ENCODE measurements around the gene PSME2.
A peak's percentile ranks its signal among the peaks of the same experiment; 100 is the strongest.

The PSME2 gene

GRCh38 chr14:24132976-24133375, 13.4 kb downstream of the PSME2 start:
- no peak for DNase-seq

DNA sequence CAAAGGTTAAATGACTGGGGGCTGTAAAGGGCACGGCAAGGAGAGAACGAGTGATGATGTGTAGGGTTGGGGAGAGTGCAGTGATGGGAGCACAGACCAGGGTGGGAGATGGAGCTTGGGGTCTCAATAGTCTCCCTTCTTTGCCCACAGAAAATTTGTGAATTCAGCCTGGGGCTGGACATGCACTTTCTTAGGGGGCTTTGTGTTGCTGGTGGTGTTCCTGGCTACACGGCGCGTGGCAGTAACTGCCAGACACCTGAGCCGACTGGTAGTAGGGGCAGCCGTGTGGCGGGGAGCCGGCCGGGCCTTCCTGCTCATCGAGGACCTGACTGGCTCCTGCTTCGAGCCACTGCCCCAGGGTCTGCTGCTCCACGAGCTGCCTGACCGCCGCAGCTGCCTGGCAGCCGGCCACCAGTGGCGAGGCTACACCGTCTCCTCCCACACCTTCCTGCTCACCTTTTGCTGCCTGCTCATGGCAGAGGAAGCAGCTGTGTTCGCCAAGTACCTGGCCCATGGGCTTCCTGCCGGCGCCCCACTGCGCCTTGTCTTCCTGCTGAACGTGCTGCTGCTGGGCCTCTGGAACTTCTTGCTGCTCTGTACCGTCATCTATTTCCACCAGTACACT, 14.2 kb downstream of the PSME2 start:
- DNase-seq: peak; percentile 17 to 30

DNA sequence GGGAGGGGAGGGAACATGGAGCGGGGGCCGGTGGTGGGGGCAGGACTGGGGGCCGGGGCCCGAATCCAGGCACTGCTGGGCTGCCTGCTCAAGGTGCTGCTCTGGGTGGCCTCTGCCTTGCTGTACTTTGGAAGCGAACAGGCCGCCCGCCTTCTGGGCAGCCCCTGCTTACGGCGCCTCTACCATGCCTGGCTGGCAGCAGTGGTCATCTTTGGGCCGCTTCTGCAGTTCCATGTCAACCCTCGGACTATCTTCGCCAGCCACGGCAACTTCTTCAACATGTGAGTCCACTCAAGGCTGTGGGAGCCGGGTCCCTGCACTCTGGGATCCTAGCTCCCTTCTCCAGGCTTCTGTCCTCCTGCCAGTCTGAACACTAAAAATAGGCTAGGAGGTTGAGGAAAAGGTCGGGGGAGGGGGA, 14.9 kb downstream of the PSME2 start:
- no peak for DNase-seq

DNA sequence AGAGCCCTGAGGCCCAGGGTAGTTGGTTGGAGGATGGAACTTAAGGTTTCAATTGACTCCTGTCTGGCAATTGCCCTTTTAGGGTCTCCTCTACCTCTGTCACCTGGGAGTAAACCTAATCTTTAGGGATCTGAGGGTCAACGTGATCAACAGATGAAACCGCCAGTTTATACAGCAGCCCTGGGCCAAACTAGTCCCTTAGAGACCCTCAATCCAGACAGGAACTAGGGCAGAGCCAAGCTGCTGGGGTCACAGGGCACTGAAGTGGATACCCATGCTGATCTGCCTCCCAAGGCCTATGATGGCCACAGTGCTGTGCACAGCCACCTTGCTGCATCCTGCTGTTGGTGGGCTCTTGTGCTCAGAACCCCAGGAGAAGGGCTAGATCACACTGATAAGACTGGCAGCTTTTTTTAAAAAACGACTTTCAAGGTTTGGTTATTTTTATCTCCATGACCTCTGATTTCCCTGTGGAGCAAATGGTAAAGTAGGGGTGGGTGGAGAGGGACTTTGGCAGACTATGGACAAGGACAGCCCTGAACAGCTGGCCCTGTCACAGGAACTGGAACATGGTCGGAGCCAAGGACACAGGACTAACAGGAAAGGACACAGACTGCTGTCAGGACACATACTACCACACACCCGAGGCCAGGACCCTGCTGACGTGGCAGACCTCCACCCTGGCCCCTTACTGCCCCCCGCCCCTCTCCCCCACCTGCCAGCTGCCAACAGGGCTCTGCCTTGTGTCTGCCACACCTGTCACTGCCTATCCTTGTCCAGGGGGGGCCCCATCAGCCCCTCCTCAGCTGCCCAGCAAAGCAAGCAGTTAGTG, 15.5 kb downstream of the PSME2 start:
- DNase-seq: no peak

- DNase-seq: no peak
Observed at GRCh38 chr14:24130380-24130716, 16.1 kb downstream of the PSME2 start, which contains the start of gene FITM1. TSS of gene FITM1 (plus strand) at chr14:24130659. CDS start at chr14:24131564, 905 bp downstream.

DNA sequence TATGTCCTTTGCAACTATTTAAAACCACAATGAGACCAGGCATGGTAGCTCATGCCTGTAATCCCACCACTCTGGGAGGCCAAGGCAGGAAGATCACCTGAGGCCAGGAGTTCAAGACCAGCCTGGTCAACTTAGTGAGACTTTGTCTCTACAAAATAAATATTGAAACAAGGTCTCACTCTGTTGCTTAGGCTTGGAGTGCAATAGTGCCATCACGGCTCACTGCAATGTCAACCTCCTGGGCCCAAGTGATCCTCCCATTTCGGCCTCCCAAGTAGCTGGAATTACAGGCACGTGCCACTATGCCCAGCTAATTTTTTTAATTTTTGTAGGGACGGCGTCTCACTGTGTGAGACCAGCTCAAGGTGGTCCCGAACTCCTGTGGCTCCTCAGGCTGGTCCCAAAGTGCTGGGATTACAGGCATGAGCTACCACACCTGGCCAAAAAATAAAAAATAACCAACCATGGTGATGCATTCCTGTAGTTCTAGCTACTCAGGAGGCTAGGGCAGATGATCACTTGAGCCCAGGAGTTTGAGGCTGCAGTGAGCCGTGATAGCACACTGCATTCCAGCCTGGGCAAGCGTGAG, 16.9 kb downstream of the PSME2 start:
- DNase-seq: no peak

GRCh38 chr14:24127673-24128072, 18.7 kb downstream of the PSME2 start:
- no peak for DNase-seq

- no peak for DNase-seq
Observed at GRCh38 chr14:24126939-24127338, 19.5 kb downstream of the PSME2 start.

- no peak for DNase-seq
Observed at GRCh38 chr14:24123424-24124417, 22.7 kb downstream of the PSME2 start.

GRCh38 chr14:24122898-24123297, 23.5 kb downstream of the PSME2 start:
- DNase-seq: no peak

- no peak for DNase-seq
Observed at GRCh38 chr14:24122416-24122815, 24.0 kb downstream of the PSME2 start.

DNA sequence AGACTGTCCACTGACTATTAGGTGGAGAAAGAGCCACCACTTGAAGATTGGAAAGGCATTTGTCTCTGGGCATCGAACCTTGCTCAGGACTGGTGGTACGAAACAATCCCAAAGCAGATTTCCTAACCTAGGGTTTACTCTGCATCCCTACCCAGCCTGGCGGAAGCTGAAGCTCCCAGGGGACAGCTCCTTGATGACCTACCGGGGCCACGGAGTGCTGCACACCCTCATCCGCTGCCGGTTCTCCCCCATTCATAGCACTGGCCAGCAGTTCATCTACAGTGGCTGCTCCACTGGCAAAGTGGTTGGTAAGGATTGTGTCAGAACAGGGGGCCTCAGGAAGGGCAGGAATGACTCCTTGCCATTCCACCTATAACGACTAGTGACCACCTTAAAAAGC, 25.2 kb downstream of the PSME2 start:
- DNase-seq: no peak

DNA sequence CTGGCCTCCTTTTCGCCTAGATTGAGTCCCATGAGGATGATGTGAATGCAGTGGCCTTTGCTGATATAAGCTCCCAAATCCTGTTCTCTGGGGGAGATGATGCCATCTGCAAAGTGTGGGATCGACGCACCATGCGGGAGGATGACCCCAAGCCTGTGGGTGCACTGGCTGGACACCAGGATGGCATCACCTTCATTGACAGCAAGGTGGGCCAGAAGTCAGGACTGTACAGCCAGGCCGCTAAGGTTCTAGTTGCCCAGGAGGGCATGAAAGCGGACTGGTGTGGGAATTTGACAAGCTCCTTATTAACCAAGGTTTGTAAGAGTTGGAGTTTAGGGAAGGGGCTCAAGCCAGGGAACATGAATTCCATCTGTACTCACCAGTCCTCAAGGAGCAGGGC, 26.7 kb downstream of the PSME2 start:
- DNase-seq: no peak

GRCh38 chr14:24117179-24117578, 29.2 kb downstream of the PSME2 start:
- no peak for DNase-seq

DNA sequence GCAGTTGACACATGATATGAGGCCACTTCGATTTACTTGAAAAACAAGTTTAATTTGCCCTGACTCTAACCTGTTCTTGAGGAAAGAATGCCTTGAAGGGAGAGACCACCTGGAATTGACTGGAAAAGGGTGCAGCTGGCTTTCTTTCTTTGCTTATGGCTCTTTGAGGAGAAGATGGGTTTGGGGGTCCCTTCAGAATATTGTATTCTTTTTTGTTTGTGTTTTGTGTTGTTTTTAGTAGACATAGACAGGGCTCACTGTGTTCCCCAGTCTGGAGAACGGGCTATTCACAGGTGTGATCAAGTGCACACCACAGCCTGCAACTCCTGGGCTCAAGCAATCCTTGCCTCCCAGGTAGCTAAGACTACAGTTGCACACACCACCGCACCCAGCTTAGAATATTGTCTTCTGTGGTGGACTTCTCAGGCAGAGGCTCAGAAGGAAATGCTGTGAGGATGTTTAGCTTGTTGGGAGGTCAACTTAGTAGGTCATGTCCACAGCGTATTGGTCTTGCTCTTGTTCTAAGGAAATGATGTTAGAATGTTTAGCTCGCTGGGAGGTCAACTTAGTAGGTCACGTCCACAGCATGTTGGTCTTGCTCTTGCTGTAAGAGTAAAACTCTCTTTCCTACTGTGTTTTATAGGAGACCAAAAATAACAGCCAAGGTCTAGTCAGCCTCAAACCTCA, 30.1 kb downstream of the PSME2 start:
- DNase-seq: no peak

- no peak for DNase-seq
Observed at GRCh38 chr14:24115422-24116127, 30.8 kb downstream of the PSME2 start.

DNA sequence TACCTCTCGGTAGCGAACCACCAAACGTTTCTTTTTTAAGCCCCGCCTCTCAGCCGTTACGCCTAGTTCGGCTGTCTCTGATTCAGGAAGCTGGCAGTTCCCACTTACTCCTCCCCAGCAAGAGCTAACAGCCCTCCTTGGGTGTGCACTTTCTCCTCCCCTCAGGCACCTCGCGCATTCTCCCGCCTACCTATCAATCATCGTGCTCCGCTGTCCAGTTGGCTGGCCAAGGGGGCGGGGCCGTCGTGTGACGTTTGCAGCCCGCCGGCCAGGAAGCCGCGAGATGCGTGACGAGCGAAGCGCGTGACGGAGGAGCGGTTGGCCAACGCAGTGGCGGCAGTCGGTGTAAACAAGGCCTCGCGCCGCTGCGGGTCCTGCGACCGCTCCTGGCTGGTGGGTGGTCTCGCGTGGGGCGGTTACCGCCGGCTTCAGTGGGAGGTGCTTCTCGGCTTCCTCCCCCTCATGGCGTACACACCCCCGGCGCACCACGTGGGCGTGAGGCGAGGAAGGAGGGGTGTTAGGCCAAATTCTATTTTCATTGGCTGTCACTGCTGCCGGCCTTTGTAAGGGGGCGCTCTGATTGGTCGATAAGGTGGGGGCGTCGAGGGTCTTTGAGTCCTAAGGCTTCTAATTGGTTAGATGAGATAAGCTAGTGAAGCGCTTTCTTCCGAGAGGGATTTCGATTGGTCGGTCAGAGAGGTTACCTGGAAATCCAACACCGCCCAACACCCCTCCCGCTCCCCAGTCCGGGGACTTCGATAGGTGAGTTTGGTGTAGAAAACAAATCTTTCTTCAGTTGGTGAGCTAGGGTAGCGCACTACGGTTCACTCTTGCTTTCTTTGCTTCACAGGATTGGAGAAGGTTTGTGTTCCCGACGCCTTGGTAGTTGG, 31.6 kb downstream of the PSME2 start, which contains the start of the genes DCAF11 and NRL:
Gene DCAF11, plus strand, starts transcription at position 246 of the 890 bp plus-strand sequence. CDS start 818 bp downstream, outside the sequence.
Gene NRL, minus strand, starts transcription at position 418 of the 890 bp plus-strand sequence. CDS start 32,101 bp downstream, outside the sequence.
- peak; percentile 100 for DNase-seq

DNA sequence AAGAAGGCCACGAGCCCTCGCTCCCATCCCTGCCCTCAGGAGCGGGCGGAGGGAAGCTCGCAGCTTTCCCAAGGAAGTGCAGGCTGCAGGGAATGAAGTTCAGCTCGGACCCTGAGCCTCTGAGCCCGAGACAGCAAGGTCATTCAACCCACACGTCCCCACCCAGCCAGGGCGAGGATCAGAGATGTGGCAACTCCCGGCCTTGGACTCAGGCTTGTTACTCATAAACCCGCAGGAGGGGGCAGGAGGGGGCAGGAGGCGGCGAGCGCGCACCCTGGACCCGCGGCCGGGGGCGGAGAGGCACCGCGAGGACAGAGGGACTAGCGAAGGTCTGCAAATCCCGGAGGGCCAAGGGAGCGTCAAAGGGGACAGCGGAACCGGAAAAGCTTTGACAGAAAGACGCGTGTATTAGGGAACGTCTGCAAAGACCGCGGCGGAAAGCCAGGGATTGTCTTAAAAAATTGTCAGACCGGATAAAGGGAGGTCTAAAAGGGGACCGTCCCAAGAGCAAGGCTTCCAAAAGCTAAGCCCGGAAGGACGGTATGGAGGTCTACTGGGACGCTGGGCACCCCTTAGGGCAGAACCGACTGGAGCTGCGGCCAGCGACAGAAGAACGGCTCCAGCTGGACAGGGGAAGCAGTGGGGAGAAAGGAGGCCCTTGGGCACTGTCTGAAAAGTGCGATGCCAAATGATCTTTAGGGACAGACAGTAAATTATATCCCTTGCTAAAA, 32.4 kb downstream of the PSME2 start:
- DNase-seq: peak; percentile 83 to 88

- DNase-seq: no peak
Observed at GRCh38 chr14:24113379-24113800, 33.0 kb downstream of the PSME2 start.
